Osteocyte (in vitro differentiated cells): ENCODE results near the gene COL6A1. TPM values are rescaled to one million over a fixed set of nuclear protein-coding genes. Genes with fewer than 3 reads are reported as not detected.

ENCODE experiments used
- DNase-seq: peaks from one replicate; pipeline ENCODE4 v3.0.0; 2021; ENCODE audit warnings: mixed read lengths; ENCODE audit not compliant: unreplicated experiment; ENCODE audit errors: extremely low spot score
- H3K27ac Mint-ChIP-seq: one replicate; pipeline ENCODE4 v1.8.0; 2021; ENCODE audit warnings: mild to moderate bottlenecking, mixed read lengths; ENCODE audit not compliant: unreplicated experiment
- H3K27me3 Mint-ChIP-seq: one replicate; pipeline ENCODE4 v1.8.0; 2021; ENCODE audit warnings: mixed read lengths; ENCODE audit not compliant: unreplicated experiment
- H3K36me3 Mint-ChIP-seq: one replicate; pipeline ENCODE4 v1.8.0; 2021; ENCODE audit warnings: mixed read lengths; ENCODE audit not compliant: unreplicated experiment
- H3K4me1 Mint-ChIP-seq: one replicate; pipeline ENCODE4 v1.8.0; 2021; ENCODE audit warnings: mixed read lengths; ENCODE audit not compliant: unreplicated experiment
- H3K4me3 Mint-ChIP-seq: one replicate; pipeline ENCODE4 v1.8.0; 2021; ENCODE audit warnings: mild to moderate bottlenecking, moderate library complexity, mixed read lengths; ENCODE audit not compliant: unreplicated experiment
- H3K9me3 Mint-ChIP-seq: one replicate; pipeline ENCODE4 v1.8.0; 2021; ENCODE audit warnings: mixed read lengths; ENCODE audit not compliant: unreplicated experiment
- total RNA-seq: library from RNA; stranded (reverse); gene quantifications from 2 replicates; pipeline ENCODE4 v1.2.1, GENCODE V29; 2021
- TF ChIP-seq, protein P1 (sequence below): fragments of 200-600 bp; sonication (generic); IDR thresholded peaks from 2 replicates; pipeline ENCODE4 v1.5.0; 2021; ENCODE audit warnings: antibody characterized with exemption, mild to moderate bottlenecking, moderate library complexity

Gene COL6A1
- total RNA-seq, 1 donor from 2014 or later, result 1,503 TPM

DNA sequence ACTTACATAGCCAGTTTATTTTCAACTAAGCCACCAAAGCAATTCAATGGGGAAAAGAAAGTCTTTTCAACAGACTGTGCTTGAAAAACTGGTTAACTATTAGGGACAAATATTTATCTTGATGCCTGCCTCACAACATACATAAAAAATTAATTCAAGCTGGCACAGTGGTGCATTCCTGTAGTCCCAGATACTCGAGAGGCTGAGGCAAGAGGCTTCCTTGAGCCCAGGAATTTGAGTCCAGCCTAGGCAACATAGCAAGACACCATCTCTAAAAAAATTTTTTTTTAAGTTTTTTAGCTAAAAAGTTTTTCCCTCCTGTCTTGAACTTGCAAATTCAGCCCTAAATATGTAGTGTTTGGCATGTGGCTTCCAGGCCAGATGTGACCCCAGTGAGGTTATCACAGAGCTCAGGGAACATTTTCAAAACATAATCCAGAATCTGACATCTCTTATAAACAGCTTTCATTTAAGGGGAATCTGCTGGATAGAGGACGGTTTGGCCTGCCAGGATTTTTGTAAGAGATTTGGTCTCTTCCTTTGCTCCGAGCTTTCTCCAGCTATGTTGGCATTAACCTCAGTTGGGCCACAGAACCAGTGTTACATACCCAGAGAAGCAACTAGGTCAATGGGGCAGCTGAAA, 46.4 kb downstream of the COL6A1 start:
- Mint-ChIP-seq H3K4me1 (peaks cover 37% of the 10 kb centered on the region), H3K4me3 (no peak overlapping the region), H3K36me3 (peaks cover 7% of the 10 kb centered on the region), H3K27ac (no peak overlapping the region), H3K9me3 (peaks cover 18% of the 10 kb centered on the region), H3K27me3 (no peaks in the 10 kb centered on the region)
- DNase-seq, result no peak
- TF ChIP-seq, protein P1, sequence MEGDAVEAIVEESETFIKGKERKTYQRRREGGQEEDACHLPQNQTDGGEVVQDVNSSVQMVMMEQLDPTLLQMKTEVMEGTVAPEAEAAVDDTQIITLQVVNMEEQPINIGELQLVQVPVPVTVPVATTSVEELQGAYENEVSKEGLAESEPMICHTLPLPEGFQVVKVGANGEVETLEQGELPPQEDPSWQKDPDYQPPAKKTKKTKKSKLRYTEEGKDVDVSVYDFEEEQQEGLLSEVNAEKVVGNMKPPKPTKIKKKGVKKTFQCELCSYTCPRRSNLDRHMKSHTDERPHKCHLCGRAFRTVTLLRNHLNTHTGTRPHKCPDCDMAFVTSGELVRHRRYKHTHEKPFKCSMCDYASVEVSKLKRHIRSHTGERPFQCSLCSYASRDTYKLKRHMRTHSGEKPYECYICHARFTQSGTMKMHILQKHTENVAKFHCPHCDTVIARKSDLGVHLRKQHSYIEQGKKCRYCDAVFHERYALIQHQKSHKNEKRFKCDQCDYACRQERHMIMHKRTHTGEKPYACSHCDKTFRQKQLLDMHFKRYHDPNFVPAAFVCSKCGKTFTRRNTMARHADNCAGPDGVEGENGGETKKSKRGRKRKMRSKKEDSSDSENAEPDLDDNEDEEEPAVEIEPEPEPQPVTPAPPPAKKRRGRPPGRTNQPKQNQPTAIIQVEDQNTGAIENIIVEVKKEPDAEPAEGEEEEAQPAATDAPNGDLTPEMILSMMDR, result no peak

DNA sequence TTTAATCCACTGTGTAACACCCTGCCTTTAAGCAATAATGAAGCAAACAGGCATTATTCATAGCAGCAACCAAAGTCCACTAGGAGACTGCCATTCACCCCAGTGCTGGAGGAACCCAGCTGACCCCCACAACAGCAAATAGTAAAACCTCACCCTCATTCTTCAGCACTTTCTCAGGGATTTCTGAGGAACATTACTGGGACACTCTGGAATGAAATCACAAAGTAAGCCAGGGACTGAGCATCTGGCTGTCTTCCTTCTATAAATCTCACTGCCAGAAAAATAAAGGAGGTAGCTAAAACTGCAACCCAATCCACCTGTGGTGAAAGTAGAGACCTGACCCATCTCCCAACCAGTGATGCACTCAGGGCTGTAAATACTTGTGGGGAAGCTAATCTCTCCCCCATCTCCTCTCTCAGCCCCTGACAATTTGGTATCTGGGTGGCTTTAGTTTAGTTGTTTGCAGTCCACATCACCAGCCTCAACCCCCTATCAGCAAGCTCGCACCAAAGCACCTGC, 47.1 kb downstream of the COL6A1 start:
- TF ChIP-seq, protein P1, result no peak
- H3K4me3 Mint-ChIP-seq, result no peak overlapping the region
- H3K9me3 Mint-ChIP-seq, result peaks cover 18% of the 10 kb centered on the region
- H3K4me1 Mint-ChIP-seq, result peaks cover 36% of the 10 kb centered on the region
- no peak for DNase-seq
- H3K27ac Mint-ChIP-seq, result peak overlapping the region; percentile 54
- H3K36me3 Mint-ChIP-seq, result peaks cover 7% of the 10 kb centered on the region
- no peaks in the 10 kb centered on the region for H3K27me3 Mint-ChIP-seq

DNA sequence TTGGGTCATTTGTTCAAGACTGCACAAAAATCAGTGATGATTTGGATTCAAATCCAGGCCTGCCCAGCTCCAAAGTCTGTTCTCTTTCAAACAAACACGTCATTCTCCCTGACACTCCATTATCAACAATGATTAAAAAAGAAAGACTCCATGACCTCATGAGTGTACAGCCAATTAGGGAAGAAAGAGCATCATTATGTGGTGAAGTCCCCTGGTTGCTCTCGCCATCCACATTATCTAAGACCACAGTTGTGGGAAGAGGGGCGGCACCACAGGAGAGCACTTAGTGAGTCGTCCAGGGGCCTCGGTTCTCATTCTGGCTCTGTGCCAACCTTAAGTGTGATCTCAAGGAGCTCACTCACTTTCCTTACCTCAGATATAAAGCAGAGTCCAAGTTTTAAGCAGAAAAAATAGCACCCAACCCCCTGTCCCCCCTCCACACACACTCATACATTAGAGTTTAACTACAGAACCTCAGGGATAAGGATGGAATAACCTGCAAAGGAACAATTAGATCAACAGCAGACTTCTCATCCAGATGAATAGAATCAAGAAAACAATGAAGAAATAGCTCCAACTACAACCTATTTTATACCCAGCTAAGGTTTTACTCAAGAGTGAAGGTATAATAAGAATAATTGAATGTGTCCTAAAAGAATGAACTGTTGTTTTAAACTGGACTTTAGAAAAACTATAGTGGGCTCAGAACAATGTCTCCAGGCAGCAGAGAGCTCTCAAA, 47.8 kb downstream of the COL6A1 start:
- TF ChIP-seq, protein P1, result no peak
- H3K4me3 Mint-ChIP-seq, result no peak overlapping the region
- H3K36me3 Mint-ChIP-seq, result peaks cover 7% of the 10 kb centered on the region
- no peak for DNase-seq
- peaks cover 18% of the 10 kb centered on the region for H3K9me3 Mint-ChIP-seq
- no peaks in the 10 kb centered on the region for H3K27me3 Mint-ChIP-seq
- peaks cover 34% of the 10 kb centered on the region for H3K4me1 Mint-ChIP-seq
- H3K27ac Mint-ChIP-seq, result no peak overlapping the region

DNA sequence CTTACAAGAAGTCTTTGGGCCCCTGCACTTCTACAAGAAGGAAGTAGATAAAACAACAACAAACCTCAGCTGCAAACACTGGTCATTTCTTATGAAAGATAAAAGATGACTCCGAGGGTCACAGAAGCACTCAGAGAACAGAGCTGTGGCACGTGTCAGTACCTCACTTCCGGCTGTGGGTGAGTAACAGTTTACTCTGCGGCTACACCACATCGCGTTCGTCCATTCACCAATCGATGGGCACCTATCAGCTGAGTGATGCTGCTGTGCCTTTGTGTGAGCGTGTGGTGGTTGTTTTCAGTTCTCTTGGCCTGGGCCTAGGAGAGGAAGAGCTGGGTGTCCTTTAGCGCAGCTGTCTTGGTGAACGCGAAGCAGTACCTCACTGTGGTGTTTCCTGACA, 49.9 kb downstream of the COL6A1 start:
- Mint-ChIP-seq H3K9me3 (peaks cover 18% of the 10 kb centered on the region), H3K27me3 (no peaks in the 10 kb centered on the region), H3K27ac (no peak overlapping the region), H3K36me3 (peaks cover 7% of the 10 kb centered on the region), H3K4me3 (no peak overlapping the region), H3K4me1 (peaks cover 17% of the 10 kb centered on the region)
- TF ChIP-seq, protein P1, result no peak
- no peak for DNase-seq

DNA sequence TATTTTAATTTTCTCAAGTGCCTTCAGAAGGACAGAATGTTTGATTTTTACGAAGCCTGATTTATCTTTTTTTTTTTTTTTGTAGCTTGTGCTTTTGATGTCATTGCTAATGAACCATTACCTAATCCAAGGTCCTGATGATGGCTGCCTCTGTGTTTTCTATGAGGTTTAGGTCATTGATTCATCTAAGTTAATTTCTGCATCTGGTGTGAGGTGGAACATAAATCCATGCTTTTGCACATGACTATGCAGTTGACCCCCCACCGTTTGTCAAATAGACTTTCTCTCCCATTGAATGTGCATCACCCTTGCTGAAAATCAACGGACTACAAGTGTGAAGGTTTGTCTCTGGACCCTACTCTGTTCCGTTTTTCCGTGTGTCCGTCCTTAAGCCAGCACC, 50.5 kb downstream of the COL6A1 start:
- peaks cover 17% of the 10 kb centered on the region for H3K4me1 Mint-ChIP-seq
- H3K4me3 Mint-ChIP-seq, result no peak overlapping the region
- no peaks in the 10 kb centered on the region for H3K27me3 Mint-ChIP-seq
- TF ChIP-seq, protein P1, result no peak
- no peak for DNase-seq
- peaks cover 18% of the 10 kb centered on the region for H3K9me3 Mint-ChIP-seq
- no peak overlapping the region for H3K27ac Mint-ChIP-seq
- peaks cover 7% of the 10 kb centered on the region for H3K36me3 Mint-ChIP-seq
